Peyer's patch (tissue), 4 donors: ENCODE results near the gene LRRK1. TPM values are rescaled to one million over a fixed set of nuclear protein-coding genes. Genes with fewer than 3 reads are reported as not detected.

Experiments used
- DNase-seq, 3 donors: peaks; one replicate each; pipeline ENCODE4 v3.0.0-alpha.2; 2017 to 2019
- H3K27ac ChIP-seq, 4 donors: fragments of 200-600 bp; sonication (generic); one replicate each; pipeline ENCODE4 v1.5.1; 2016 to 2019
- H3K27me3 ChIP-seq, 2 donors: fragments of 200-600 bp; sonication (generic); one replicate each; pipeline ENCODE4 v1.5.1; 2019
- H3K36me3 ChIP-seq, 3 donors: fragments of 200-600 bp; sonication (generic); one replicate each; pipeline ENCODE4 v1.5.1; 2016 to 2019
- H3K4me1 ChIP-seq, 4 donors: fragments of 200-600 bp; sonication (generic); one replicate each; pipeline ENCODE4 v1.5.1; 2016 to 2019
- H3K4me3 ChIP-seq, 4 donors: fragments of 200-600 bp; sonication (generic); 1 replicate in 3 of 4; 2 replicates in 1 of 4; pipeline ENCODE4 v1.5.1; 2016 to 2019; ENCODE audit warnings: mild to moderate bottlenecking in 1 of 4
- H3K9me3 ChIP-seq, 4 donors: fragments of 200-600 bp; sonication (generic); one replicate each; pipeline ENCODE4 v1.5.1; 2016 to 2019; ENCODE audit warnings: mild to moderate bottlenecking in 1 of 4
- POLR2A ChIP-seq, 2 donors: fragments of 450-650 bp; IDR thresholded peaks; one replicate each; pipeline ENCODE4 v1.5.1; 2017; ENCODE audit warnings: antibody characterized with exemption in 2 of 2, mild to moderate bottlenecking in 2 of 2, moderate library complexity in 2 of 2
- total RNA-seq, 4 donors: library from RNA; depleted of rRNA; stranded (reverse); fragments of >200 nt; gene quantifications; one replicate each; pipeline ENCODE4 v1.1.0, GENCODE V29; 2016
- TF ChIP-seq, protein P1 (sequence below), 6 experiments: fragments of 450-650 bp in 4 of 6; fragments of 200-600 bp in 2 of 6; sonication (generic) in 1 of 6; IDR thresholded peaks; one replicate each; pipeline ENCODE4 v1.5.1; 2017 to 2019; ENCODE audit warnings: antibody characterized with exemption in 6 of 6, mild to moderate bottlenecking in 3 of 6, moderate library complexity in 1 of 6

The LRRK1 gene
- total RNA-seq, 4 donors from 2014 or later: 49.2 to 66.0 (median 55.5) TPM

GRCh38 chr15:101062471-101063171 lies 143.5 kb downstream of the LRRK1 start:
- DNase-seq: peak in 2 of 3 donors; percentile 64 to 74
- peaks cover 0 to 62% (median 0%) of the 10 kb centered on the region in 3 donors for H3K36me3 ChIP-seq
- no peaks in the 10 kb centered on the region for H3K4me1 ChIP-seq
- peak overlapping the region in 1 of 4 donors; percentile 44 for H3K27ac ChIP-seq
- no peak overlapping the region for H3K4me3 ChIP-seq
- TF ChIP-seq, protein P1, sequence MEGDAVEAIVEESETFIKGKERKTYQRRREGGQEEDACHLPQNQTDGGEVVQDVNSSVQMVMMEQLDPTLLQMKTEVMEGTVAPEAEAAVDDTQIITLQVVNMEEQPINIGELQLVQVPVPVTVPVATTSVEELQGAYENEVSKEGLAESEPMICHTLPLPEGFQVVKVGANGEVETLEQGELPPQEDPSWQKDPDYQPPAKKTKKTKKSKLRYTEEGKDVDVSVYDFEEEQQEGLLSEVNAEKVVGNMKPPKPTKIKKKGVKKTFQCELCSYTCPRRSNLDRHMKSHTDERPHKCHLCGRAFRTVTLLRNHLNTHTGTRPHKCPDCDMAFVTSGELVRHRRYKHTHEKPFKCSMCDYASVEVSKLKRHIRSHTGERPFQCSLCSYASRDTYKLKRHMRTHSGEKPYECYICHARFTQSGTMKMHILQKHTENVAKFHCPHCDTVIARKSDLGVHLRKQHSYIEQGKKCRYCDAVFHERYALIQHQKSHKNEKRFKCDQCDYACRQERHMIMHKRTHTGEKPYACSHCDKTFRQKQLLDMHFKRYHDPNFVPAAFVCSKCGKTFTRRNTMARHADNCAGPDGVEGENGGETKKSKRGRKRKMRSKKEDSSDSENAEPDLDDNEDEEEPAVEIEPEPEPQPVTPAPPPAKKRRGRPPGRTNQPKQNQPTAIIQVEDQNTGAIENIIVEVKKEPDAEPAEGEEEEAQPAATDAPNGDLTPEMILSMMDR (IDR thresholded peaks at IDR 0.05): no peak
- no peak for TF ChIP-seq POLR2A (IDR thresholded peaks at IDR 0.05)
- H3K9me3 ChIP-seq: no peaks in the 10 kb centered on the region
- no peaks in the 10 kb centered on the region for H3K27me3 ChIP-seq

- TF ChIP-seq POLR2A (IDR thresholded peaks at IDR 0.05): no peak
- TF ChIP-seq, protein P1 (IDR thresholded peaks at IDR 0.05): no peak
- peaks cover 0 to 56% (median 0%) of the 10 kb centered on the region in 3 donors for H3K36me3 ChIP-seq
- H3K4me1 ChIP-seq: peaks cover 0 to 1% (median 0%) of the 10 kb centered on the region in 4 donors
- no peaks in the 10 kb centered on the region for H3K27me3 ChIP-seq
- no peak for DNase-seq
- no peak overlapping the region for H3K4me3 ChIP-seq
- H3K9me3 ChIP-seq: no peaks in the 10 kb centered on the region
- no peak overlapping the region for H3K27ac ChIP-seq
These were observed 144.1 kb downstream of the LRRK1 start for GRCh38 chr15:101063212-101063611.

- Histone ChIP-seq H3K27me3 (no peaks in the 10 kb centered on the region), H3K9me3 (no peaks in the 10 kb centered on the region), H3K36me3 (peaks cover 0 to 53% (median 0%) of the 10 kb centered on the region in 3 donors), H3K4me3 (no peak overlapping the region), H3K4me1 (peaks cover 0 to 11% (median 0%) of the 10 kb centered on the region in 4 donors), H3K27ac (no peak overlapping the region)
- TF ChIP-seq POLR2A (IDR thresholded peaks at IDR 0.05): no peak
- TF ChIP-seq, protein P1 (IDR thresholded peaks at IDR 0.05): no peak
- DNase-seq: peak in 2 of 3 donors; percentile 41 to 43
These were observed 145.0 kb downstream of the LRRK1 start for GRCh38 chr15:101063891-101064794.

GRCh38 chr15:101064795-101065569 lies 145.8 kb downstream of the LRRK1 start:
- Histone ChIP-seq H3K27ac (no peak overlapping the region), H3K9me3 (no peaks in the 10 kb centered on the region), H3K27me3 (no peaks in the 10 kb centered on the region), H3K4me3 (no peak overlapping the region), H3K4me1 (peaks cover 0 to 14% (median 0%) of the 10 kb centered on the region in 4 donors), H3K36me3 (peaks cover 0 to 45% (median 0%) of the 10 kb centered on the region in 3 donors)
- no peak for TF ChIP-seq POLR2A (IDR thresholded peaks at IDR 0.05)
- TF ChIP-seq, protein P1 (IDR thresholded peaks at IDR 0.05): no peak
- peak in 2 of 3 donors; percentile 24 to 38 for DNase-seq
